Mesothelial cell of epicardium (in vitro differentiated cells): ENCODE measurements around the gene ELF2. TPM values are rescaled to one million over a fixed set of nuclear protein-coding genes. Genes with fewer than 3 reads are reported as not detected.
"Not testable (repeated sequence)": the region's sequence is repeated elsewhere in the genome, so short reads cannot be mapped to it uniquely, and the experiment has no call there.

Experiments
- DNase-seq, 2 experiments: peaks; one replicate each; pipeline ENCODE4 v3.0.0; 2021; ENCODE audit warnings: low spot score in 2 of 2; ENCODE audit not compliant: unreplicated experiment in 2 of 2
- H3K27ac Mint-ChIP-seq: 2 replicates; pipeline ENCODE4 v1.8.0; 2021; ENCODE audit warnings: mixed read lengths
- H3K27me3 Mint-ChIP-seq: 2 replicates; pipeline ENCODE4 v1.8.0; 2021; ENCODE audit warnings: low read depth, mixed read lengths
- H3K36me3 Mint-ChIP-seq: 2 replicates; pipeline ENCODE4 v1.8.0; 2021; ENCODE audit warnings: mixed read lengths
- H3K4me1 Mint-ChIP-seq: 2 replicates; pipeline ENCODE4 v1.8.0; 2021; ENCODE audit warnings: mixed read lengths
- H3K4me3 Mint-ChIP-seq: 2 replicates; pipeline ENCODE4 v1.8.0; 2021; ENCODE audit warnings: mild to moderate bottlenecking, moderate library complexity, mixed read lengths
- H3K9me3 Mint-ChIP-seq: 2 replicates; pipeline ENCODE4 v1.8.0; 2021; ENCODE audit warnings: mixed read lengths
- CTCF ChIP-seq: fragments of 200-600 bp; sonication (generic); IDR thresholded peaks from one replicate; pipeline ENCODE4 v1.5.0; 2021; ENCODE audit warnings: antibody characterized with exemption; ENCODE audit not compliant: unreplicated experiment
- total RNA-seq: library from RNA; stranded (reverse); gene quantifications from 3 replicates; pipeline ENCODE4 v1.2.1, GENCODE V29; 2021

Gene ELF2
- total RNA-seq, 1 donor from 2014 or later = 57.1 TPM

DNA sequence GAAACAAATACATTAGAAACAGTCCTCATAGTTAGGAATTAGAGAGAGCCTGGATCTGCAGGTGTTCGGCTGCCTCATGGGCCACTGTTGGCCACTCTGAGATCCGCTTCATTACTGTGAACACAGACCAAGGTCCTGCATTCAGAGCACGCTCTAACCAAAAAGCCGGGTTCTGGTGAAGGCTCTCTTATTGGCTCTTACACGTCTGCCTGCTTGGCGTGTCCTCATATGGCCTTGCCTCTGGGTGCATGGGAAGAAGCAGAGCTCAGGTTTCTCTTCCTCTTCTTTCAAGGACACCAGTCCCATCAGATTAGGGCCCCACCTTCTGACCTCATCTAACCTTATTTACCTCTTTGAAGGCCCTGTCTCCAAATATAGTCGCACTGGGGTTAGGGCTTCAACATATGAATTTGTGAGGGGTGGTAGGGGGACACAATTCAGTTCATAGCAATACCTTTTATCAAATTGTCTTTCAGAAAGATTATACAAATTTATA, 37.1 kb upstream of the ELF2 start:
- no peaks in the 10 kb centered on the region for H3K9me3 Mint-ChIP-seq
- H3K27me3 Mint-ChIP-seq = no peaks in the 10 kb centered on the region
- no peaks in the 10 kb centered on the region for H3K36me3 Mint-ChIP-seq
- H3K4me3 Mint-ChIP-seq = no peak overlapping the region
- DNase-seq = no peak
- TF ChIP-seq CTCF = no peak
- no peaks in the 10 kb centered on the region for H3K4me1 Mint-ChIP-seq
- no peak overlapping the region for H3K27ac Mint-ChIP-seq

DNA sequence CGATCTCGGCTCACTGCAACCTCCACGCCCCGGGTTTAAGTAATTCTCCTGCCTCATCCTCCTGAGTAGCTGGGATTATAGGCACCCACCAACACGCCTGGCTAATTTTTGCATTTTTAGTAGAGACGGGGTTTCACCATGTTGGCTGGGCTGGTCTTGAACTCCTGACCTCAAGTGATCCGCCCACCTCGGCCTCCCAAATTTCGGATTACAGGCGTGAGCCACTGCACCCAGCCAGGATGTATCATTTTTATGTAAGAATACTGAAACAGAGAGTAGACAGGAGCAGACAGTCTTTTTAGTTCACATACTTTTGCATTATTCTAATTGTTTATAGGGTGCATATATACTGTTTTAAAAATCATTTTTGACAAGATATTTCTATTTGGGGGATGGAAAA, 36.6 kb upstream of the ELF2 start:
- H3K9me3 Mint-ChIP-seq, H3K27me3 Mint-ChIP-seq, H3K27ac Mint-ChIP-seq, H3K4me3 Mint-ChIP-seq, DNase-seq, H3K4me1 Mint-ChIP-seq, H3K36me3 Mint-ChIP-seq: not testable (repeated sequence)

GRCh38 chr4:139212900-139213299, 35.9 kb upstream of the ELF2 start:
- TF ChIP-seq CTCF = no peak
- Mint-ChIP-seq H3K36me3 (no peaks in the 10 kb centered on the region), H3K27ac (no peak overlapping the region), H3K27me3 (no peaks in the 10 kb centered on the region), H3K9me3 (no peaks in the 10 kb centered on the region), H3K4me3 (no peak overlapping the region), H3K4me1 (no peaks in the 10 kb centered on the region)
- no peak for DNase-seq

GRCh38 chr4:139210486-139210885, 33.5 kb upstream of the ELF2 start:
- TF ChIP-seq CTCF = no peak
- Mint-ChIP-seq H3K27me3 (no peaks in the 10 kb centered on the region), H3K9me3 (no peaks in the 10 kb centered on the region), H3K27ac (no peak overlapping the region), H3K4me1 (no peaks in the 10 kb centered on the region), H3K4me3 (no peak overlapping the region), H3K36me3 (no peaks in the 10 kb centered on the region)
- DNase-seq = no peak

GRCh38 chr4:139209470-139210063, 32.5 kb upstream of the ELF2 start:
- Mint-ChIP-seq H3K4me3 (no peak overlapping the region), H3K27ac (no peak overlapping the region), H3K27me3 (no peaks in the 10 kb centered on the region), H3K4me1 (no peaks in the 10 kb centered on the region), H3K9me3 (no peaks in the 10 kb centered on the region), H3K36me3 (no peaks in the 10 kb centered on the region)
- TF ChIP-seq CTCF = no peak
- DNase-seq = no peak

DNA sequence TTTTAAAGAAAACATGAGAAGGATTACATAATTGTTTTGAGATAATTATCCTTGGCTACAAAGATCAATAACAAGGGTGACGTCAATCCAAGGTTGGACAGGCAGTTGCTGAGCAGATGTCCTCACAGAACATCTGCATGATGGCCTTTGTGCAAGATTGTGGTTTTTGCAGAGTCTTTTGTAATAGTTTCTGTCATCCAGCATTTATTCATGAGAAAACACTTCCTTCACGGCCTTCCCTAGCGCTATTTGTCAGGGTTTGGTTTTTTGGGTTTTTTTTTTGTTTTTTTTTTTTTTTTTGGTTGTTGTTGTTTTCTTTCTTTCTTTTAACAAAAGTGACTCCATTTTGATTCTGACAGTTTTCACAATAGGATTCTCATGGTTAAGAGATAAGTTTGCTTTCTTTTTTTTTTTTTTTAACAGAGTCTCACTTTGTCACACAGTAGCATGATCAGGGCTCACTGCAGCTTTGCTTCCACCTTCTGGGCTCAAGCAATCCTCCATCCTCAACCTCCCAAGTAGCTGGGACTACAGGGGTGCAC, 31.5 kb upstream of the ELF2 start:
- Mint-ChIP-seq H3K4me3 (no peak overlapping the region), H3K27ac (no peak overlapping the region), H3K9me3 (no peaks in the 10 kb centered on the region), H3K36me3 (no peaks in the 10 kb centered on the region), H3K27me3 (no peaks in the 10 kb centered on the region), H3K4me1 (no peaks in the 10 kb centered on the region)
- TF ChIP-seq CTCF = no peak
- no peak for DNase-seq
